Neural progenitor cell (in vitro differentiated cells): ENCODE results near the gene PRR19. TPM values are rescaled to one million over a fixed set of nuclear protein-coding genes. Genes with fewer than 3 reads are reported as not detected.
"Not testable (repeated sequence)": the region's sequence is repeated elsewhere in the genome, so short reads cannot be mapped to it uniquely, and the experiment has no call there.

Experiments used
- DNase-seq: peaks from one replicate; pipeline ENCODE4 v3.0.0-alpha.2; 2016; ENCODE audit warnings: low spot score
- H2AFZ ChIP-seq: fragments of 200-600 bp; sonication (generic); replicated peaks from 2 replicates; pipeline ENCODE4 v1.6.1; 2016; ENCODE audit warnings: antibody characterized with exemption
- H3F3A ChIP-seq: fragments of 200-600 bp; sonication (generic); 2 replicates; pipeline ENCODE4 v1.6.1; 2016; ENCODE audit warnings: antibody characterized with exemption, low read depth
- H3K27ac ChIP-seq: fragments of 200-600 bp; sonication (generic); 2 replicates; pipeline ENCODE4 v1.5.1; 2016; ENCODE audit warnings: mild to moderate bottlenecking
- H3K27me3 ChIP-seq: fragments of 200-600 bp; sonication (generic); 2 replicates; pipeline ENCODE4 v1.6.1; 2016; ENCODE audit warnings: mild to moderate bottlenecking, moderate library complexity
- H3K36me3 ChIP-seq: fragments of 200-600 bp; sonication (generic); 2 replicates; pipeline ENCODE4 v1.5.1; 2016
- H3K4me1 ChIP-seq: fragments of 200-600 bp; sonication (generic); 2 replicates; pipeline ENCODE4 v1.6.1; 2016; ENCODE audit warnings: mixed run types
- H3K4me2 ChIP-seq: fragments of 200-600 bp; sonication (generic); 2 replicates; pipeline ENCODE4 v1.6.1; 2016
- H3K4me3 ChIP-seq: fragments of 200-600 bp; sonication (generic); 2 replicates; pipeline ENCODE4 v1.5.1; 2016
- H3K79me2 ChIP-seq: fragments of 200-600 bp; sonication (generic); 2 replicates; pipeline ENCODE4 v1.6.1; 2016; ENCODE audit warnings: low read depth
- H3K9ac ChIP-seq: fragments of 200-600 bp; sonication (generic); 2 replicates; pipeline ENCODE4 v1.6.1; 2016
- H3K9me3 ChIP-seq: fragments of 200-600 bp; sonication (generic); 2 replicates; pipeline ENCODE4 v1.5.1; 2016; ENCODE audit warnings: low read depth
- H4K20me1 ChIP-seq: fragments of 200-600 bp; sonication (generic); 2 replicates; pipeline ENCODE4 v1.6.1; 2016; ENCODE audit warnings: low read depth
- H3K27ac Mint-ChIP-seq: 3 replicates; pipeline ENCODE4 v1.8.0; 2021; ENCODE audit warnings: mixed read lengths
- H3K27me3 Mint-ChIP-seq: 2 replicates; pipeline ENCODE4 v1.8.0; 2022; ENCODE audit warnings: low read depth, mild to moderate bottlenecking, inconsistent platforms, moderate library complexity, mixed read lengths; ENCODE audit not compliant: insufficient read depth
- H3K36me3 Mint-ChIP-seq: 3 replicates; pipeline ENCODE4 v1.8.0; 2021; ENCODE audit warnings: mixed read lengths
- H3K4me1 Mint-ChIP-seq: 3 replicates; pipeline ENCODE4 v1.8.0; 2021; ENCODE audit warnings: mixed read lengths
- H3K4me3 Mint-ChIP-seq: 3 replicates; pipeline ENCODE4 v1.8.0; 2021; ENCODE audit warnings: mild to moderate bottlenecking, moderate library complexity, mixed read lengths
- H3K9me3 Mint-ChIP-seq: 3 replicates; pipeline ENCODE4 v1.8.0; 2020; ENCODE audit warnings: mixed read lengths
- EZH2 ChIP-seq: fragments of 200-600 bp; sonication (generic); IDR thresholded peaks from 2 replicates; pipeline ENCODE4 v1.6.1; 2017; ENCODE audit warnings: antibody characterized with exemption, mild to moderate bottlenecking, moderate library complexity
- EZH2phosphoT487 ChIP-seq: fragments of 200-600 bp; sonication (generic); IDR thresholded peaks from 2 replicates; pipeline ENCODE4 v1.6.1; 2017; ENCODE audit warnings: antibody characterized with exemption
- total RNA-seq: library from RNA; depleted of rRNA; stranded (reverse); fragments of >200 nt; gene quantifications from 2 replicates; pipeline ENCODE4 v1.2.3, GENCODE V29; 2015; ENCODE audit warnings: low replicate concordance
- TF ChIP-seq, protein P1 (sequence below): fragments of 200-600 bp; sonication (generic); IDR thresholded peaks from 2 replicates; pipeline ENCODE4 v1.5.1; 2017; ENCODE audit warnings: antibody characterized with exemption, mild to moderate bottlenecking

Gene PRR19
- total RNA-seq, 1 donor from 2014 or later, result 1.0 TPM

DNA sequence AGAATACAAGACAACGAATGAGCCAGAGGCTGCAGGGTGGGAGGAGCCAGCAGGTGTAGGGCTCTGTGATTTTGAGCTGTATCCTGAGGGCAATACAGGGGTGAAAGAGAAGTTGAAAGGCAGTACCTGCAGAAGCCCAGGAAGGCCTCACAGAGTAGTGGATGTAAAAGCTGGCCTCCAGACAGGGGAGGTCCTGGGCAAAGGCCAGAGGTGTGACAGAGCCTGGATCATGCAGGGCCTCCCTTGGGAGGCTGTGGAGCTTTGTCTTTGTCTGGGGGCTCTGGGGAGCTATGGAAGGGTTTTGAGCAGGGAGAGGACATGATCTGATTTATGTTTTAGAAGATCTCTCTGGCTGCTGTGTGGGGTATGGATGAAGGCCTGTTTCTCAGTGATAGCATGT is 26.2 kb downstream of the PRR19 start:
- peaks cover 2% of the 10 kb centered on the region for H3K9me3 Mint-ChIP-seq
- peaks cover 20% of the 10 kb centered on the region for H3K27me3 ChIP-seq
- H3K4me3 Mint-ChIP-seq, result peak overlapping the region; percentile 93
- no peaks in the 10 kb centered on the region for H3K9me3 ChIP-seq
- peaks cover 48% of the 10 kb centered on the region for H3K4me1 Mint-ChIP-seq
- peaks cover 2% of the 10 kb centered on the region for H3K36me3 Mint-ChIP-seq
- H3K27ac Mint-ChIP-seq, result no peak overlapping the region
- H3K79me2 ChIP-seq, result peaks cover 23% of the 10 kb centered on the region
- no peak overlapping the region for H2AFZ ChIP-seq
- TF ChIP-seq, protein P1, sequence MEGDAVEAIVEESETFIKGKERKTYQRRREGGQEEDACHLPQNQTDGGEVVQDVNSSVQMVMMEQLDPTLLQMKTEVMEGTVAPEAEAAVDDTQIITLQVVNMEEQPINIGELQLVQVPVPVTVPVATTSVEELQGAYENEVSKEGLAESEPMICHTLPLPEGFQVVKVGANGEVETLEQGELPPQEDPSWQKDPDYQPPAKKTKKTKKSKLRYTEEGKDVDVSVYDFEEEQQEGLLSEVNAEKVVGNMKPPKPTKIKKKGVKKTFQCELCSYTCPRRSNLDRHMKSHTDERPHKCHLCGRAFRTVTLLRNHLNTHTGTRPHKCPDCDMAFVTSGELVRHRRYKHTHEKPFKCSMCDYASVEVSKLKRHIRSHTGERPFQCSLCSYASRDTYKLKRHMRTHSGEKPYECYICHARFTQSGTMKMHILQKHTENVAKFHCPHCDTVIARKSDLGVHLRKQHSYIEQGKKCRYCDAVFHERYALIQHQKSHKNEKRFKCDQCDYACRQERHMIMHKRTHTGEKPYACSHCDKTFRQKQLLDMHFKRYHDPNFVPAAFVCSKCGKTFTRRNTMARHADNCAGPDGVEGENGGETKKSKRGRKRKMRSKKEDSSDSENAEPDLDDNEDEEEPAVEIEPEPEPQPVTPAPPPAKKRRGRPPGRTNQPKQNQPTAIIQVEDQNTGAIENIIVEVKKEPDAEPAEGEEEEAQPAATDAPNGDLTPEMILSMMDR, result no peak
- no peak for TF ChIP-seq EZH2
- peaks cover 42% of the 10 kb centered on the region for H4K20me1 ChIP-seq
- DNase-seq, result no peak
- H3K27me3 Mint-ChIP-seq, result peaks cover 19% of the 10 kb centered on the region
- no peak overlapping the region for H3K4me3 ChIP-seq
- no peak overlapping the region for H3K9ac ChIP-seq
- peaks cover 7% of the 10 kb centered on the region for H3K4me1 ChIP-seq
- H3K27ac ChIP-seq, result no peak overlapping the region
- H3K4me2 ChIP-seq, result no peak overlapping the region
- peaks cover 12% of the 10 kb centered on the region for H3F3A ChIP-seq
- no peaks in the 10 kb centered on the region for H3K36me3 ChIP-seq

GRCh38 chr19:42328854-42329253 is 26.9 kb downstream of the PRR19 start:
- H3K9me3 Mint-ChIP-seq, result peaks cover 2% of the 10 kb centered on the region
- H3K79me2 ChIP-seq, result peaks cover 23% of the 10 kb centered on the region
- H3K4me3 ChIP-seq, result no peak overlapping the region
- H3K27ac ChIP-seq, result no peak overlapping the region
- no peak overlapping the region for H2AFZ ChIP-seq
- peaks cover 2% of the 10 kb centered on the region for H3K36me3 Mint-ChIP-seq
- H3K4me1 Mint-ChIP-seq, result peaks cover 43% of the 10 kb centered on the region
- H3K27me3 Mint-ChIP-seq, result peaks cover 14% of the 10 kb centered on the region
- peaks cover 13% of the 10 kb centered on the region for H3K27me3 ChIP-seq
- peaks cover 45% of the 10 kb centered on the region for H4K20me1 ChIP-seq
- no peaks in the 10 kb centered on the region for H3K36me3 ChIP-seq
- no peaks in the 10 kb centered on the region for H3K9me3 ChIP-seq
- TF ChIP-seq EZH2phosphoT487 (no peak), EZH2 (no peak)
- TF ChIP-seq, protein P1, result no peak
- DNase-seq, result no peak
- peaks cover 8% of the 10 kb centered on the region for H3F3A ChIP-seq
- H3K4me3 Mint-ChIP-seq, result peak overlapping the region; percentile 30
- H3K9ac ChIP-seq, result no peak overlapping the region
- H3K27ac Mint-ChIP-seq, result peak overlapping the region; percentile 4
- H3K4me1 ChIP-seq, result peaks cover 7% of the 10 kb centered on the region
- H3K4me2 ChIP-seq, result no peak overlapping the region

DNA sequence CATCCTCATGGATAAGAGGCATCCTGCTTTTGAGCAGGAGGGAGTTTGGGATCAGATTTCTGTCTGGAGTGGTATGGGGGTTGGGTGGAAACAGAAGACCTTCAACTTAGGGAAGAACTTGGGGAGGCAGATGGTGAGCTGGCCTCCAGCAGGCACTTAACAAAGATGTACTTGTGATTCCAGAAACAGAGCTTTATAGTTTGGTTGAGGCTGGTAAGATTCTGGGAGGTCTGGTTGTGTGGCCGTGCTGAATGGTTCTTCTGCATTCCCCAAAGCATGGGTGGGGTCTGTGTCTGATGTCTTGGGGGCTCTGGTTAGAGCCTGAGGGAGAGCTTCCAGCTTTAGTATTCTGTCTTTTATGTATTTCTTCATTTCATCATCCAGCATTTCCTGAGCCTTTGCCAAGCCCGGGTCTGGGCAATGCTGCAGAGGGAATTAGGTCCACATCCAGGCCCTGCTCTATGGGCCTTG is 28.3 kb downstream of the PRR19 start:
- no peaks in the 10 kb centered on the region for H3K9me3 Mint-ChIP-seq
- H3K4me3 Mint-ChIP-seq, result no peak overlapping the region
- no peak overlapping the region for H3K4me3 ChIP-seq
- H3K4me1 ChIP-seq, result no peaks in the 10 kb centered on the region
- no peak overlapping the region for H3K4me2 ChIP-seq
- H4K20me1 ChIP-seq, result peaks cover 45% of the 10 kb centered on the region
- peak overlapping the region; percentile 42 for H3K27ac Mint-ChIP-seq
- H3K27ac ChIP-seq, result no peak overlapping the region
- H3K9me3 ChIP-seq, result no peaks in the 10 kb centered on the region
- DNase-seq, result no peak
- no peaks in the 10 kb centered on the region for H3K36me3 ChIP-seq
- no peaks in the 10 kb centered on the region for H3F3A ChIP-seq
- H3K27me3 Mint-ChIP-seq, result peaks cover 7% of the 10 kb centered on the region
- TF ChIP-seq, protein P1, result no peak
- no peak for TF ChIP-seq EZH2phosphoT487
- TF ChIP-seq EZH2, result no peak
- H2AFZ ChIP-seq, result no peak overlapping the region
- peaks cover 23% of the 10 kb centered on the region for H3K79me2 ChIP-seq
- no peaks in the 10 kb centered on the region for H3K36me3 Mint-ChIP-seq
- peaks cover 37% of the 10 kb centered on the region for H3K4me1 Mint-ChIP-seq
- no peak overlapping the region for H3K9ac ChIP-seq
- no peaks in the 10 kb centered on the region for H3K27me3 ChIP-seq

GRCh38 chr19:42331333-42331732 is 29.4 kb downstream of the PRR19 start:
- H3K4me1 ChIP-seq, result not testable (repeated sequence)
- H4K20me1 ChIP-seq, result peaks cover 41% of the 10 kb centered on the region

More at GRCh38 chr19:42331333-42331732, 29.4 kb downstream of the PRR19 start:
- not testable (repeated sequence) for H2AFZ ChIP-seq, H3K4me3 Mint-ChIP-seq, H3K9ac ChIP-seq, H3K4me3 ChIP-seq, DNase-seq, H3K4me2 ChIP-seq, H3F3A ChIP-seq, H3K27ac Mint-ChIP-seq, H3K9me3 Mint-ChIP-seq, H3K27ac ChIP-seq, H3K36me3 Mint-ChIP-seq, H3K27me3 ChIP-seq, H3K36me3 ChIP-seq, H3K9me3 ChIP-seq, H3K27me3 Mint-ChIP-seq
- H3K4me1 Mint-ChIP-seq, result peaks cover 36% of the 10 kb centered on the region
- H3K79me2 ChIP-seq, result peaks cover 15% of the 10 kb centered on the region
